ENCODE measurements around the gene RAB11FIP2. TPM values are rescaled to one million over a fixed set of nuclear protein-coding genes. Genes with fewer than 3 reads are reported as not detected.

The RAB11FIP2 gene
- total RNA-seq, 3 donors from 2014 or later (not counting 1 experiment from before 2014, with no cell fraction given), result 30.1 to 37.1 (median 32.1) TPM

GRCh38 chr10:117997673-117998072 is 49.1 kb downstream of the RAB11FIP2 start:
- Mint-ChIP-seq H3K4me1 (no peaks in the 10 kb centered on the region), H3K36me3 (peaks cover 6% of the 10 kb centered on the region), H3K27me3 (ENCODE audit: low read depth in 2 of 2) (no peaks in the 10 kb centered on the region), H3K9me3 (no peaks in the 10 kb centered on the region), H3K4me3 (no peak overlapping the region), H3K27ac (no peak overlapping the region)
- Histone ChIP-seq H3K4me1 (ENCODE audit: control insufficient read depth, insufficient read depth, low read length) (no peaks in the 10 kb centered on the region), H3K27ac (ENCODE audit: low read length) (no peak overlapping the region), H3K27me3 (ENCODE audit: control insufficient read depth, insufficient read depth, low read length) (no peaks in the 10 kb centered on the region), H3K36me3 (ENCODE audit: control insufficient read depth, insufficient read depth, low read length) (no peaks in the 10 kb centered on the region), H3K4me3 (ENCODE audit: low read length) (no peak overlapping the region), H3K9me3 (ENCODE audit: control insufficient read depth, insufficient read depth, low read length) (no peaks in the 10 kb centered on the region)
- intact Hi-C loops (cut with micrococcal nuclease), result no loop called here
- ATAC-seq (no peak), DNase-seq (no peak)
- 100% methylated on average over 1 of the region's 1 CpG for WGBS (ENCODE audit: insufficient coverage)
- no peak for TF ChIP-seq CTCF (IDR thresholded peaks at IDR 0.05)

- Mint-ChIP-seq H3K27ac (no peak overlapping the region), H3K9me3 (no peaks in the 10 kb centered on the region), H3K36me3 (peaks cover 6% of the 10 kb centered on the region), H3K4me1 (no peaks in the 10 kb centered on the region), H3K4me3 (no peak overlapping the region), H3K27me3 (ENCODE audit: low read depth in 2 of 2) (no peaks in the 10 kb centered on the region)
- no peaks in the 10 kb centered on the region for H3K9me3 ChIP-seq (ENCODE audit: control insufficient read depth, insufficient read depth, low read length)
- H3K27me3 ChIP-seq (ENCODE audit: control insufficient read depth, insufficient read depth, low read length), result no peaks in the 10 kb centered on the region
- no CpG with 5 or more reads among the region's 1 CpG for WGBS (ENCODE audit: insufficient coverage)
- intact Hi-C loops (cut with micrococcal nuclease), result no loop called here
- no peaks in the 10 kb centered on the region for H3K4me1 ChIP-seq (ENCODE audit: control insufficient read depth, insufficient read depth, low read length)
- ATAC-seq (no peak), DNase-seq (no peak)
- H3K4me3 ChIP-seq (ENCODE audit: low read length), result no peak overlapping the region
- no peak for TF ChIP-seq CTCF (IDR thresholded peaks at IDR 0.05)
- H3K27ac ChIP-seq (ENCODE audit: low read length), result no peak overlapping the region
- no peaks in the 10 kb centered on the region for H3K36me3 ChIP-seq (ENCODE audit: control insufficient read depth, insufficient read depth, low read length)
Measured at GRCh38 chr10:117996709-117997108, 50.0 kb downstream of the RAB11FIP2 start.

- no peaks in the 10 kb centered on the region for H3K36me3 ChIP-seq (ENCODE audit: control insufficient read depth, insufficient read depth, low read length)
- Mint-ChIP-seq H3K36me3 (no peaks in the 10 kb centered on the region), H3K27me3 (ENCODE audit: low read depth in 2 of 2) (no peaks in the 10 kb centered on the region), H3K27ac (no peak overlapping the region), H3K9me3 (no peaks in the 10 kb centered on the region), H3K4me1 (no peaks in the 10 kb centered on the region), H3K4me3 (no peak overlapping the region)
- H3K27ac ChIP-seq (ENCODE audit: low read length), result no peak overlapping the region
- H3K27me3 ChIP-seq (ENCODE audit: control insufficient read depth, insufficient read depth, low read length), result no peaks in the 10 kb centered on the region
- H3K4me1 ChIP-seq (ENCODE audit: control insufficient read depth, insufficient read depth, low read length), result no peaks in the 10 kb centered on the region
- no peak for DNase-seq
- ATAC-seq, result no peak
- no peak for TF ChIP-seq CTCF (IDR thresholded peaks at IDR 0.05)
- H3K9me3 ChIP-seq (ENCODE audit: control insufficient read depth, insufficient read depth, low read length), result no peaks in the 10 kb centered on the region
- WGBS (ENCODE audit: insufficient coverage), result 93% methylated on average over 2 of the region's 2 CpGs
- no peak overlapping the region for H3K4me3 ChIP-seq (ENCODE audit: low read length)
- intact Hi-C loops (cut with micrococcal nuclease), result no loop called here
Measured at GRCh38 chr10:117994771-117995170, 52.0 kb downstream of the RAB11FIP2 start.

GRCh38 chr10:117993166-117993565 is 53.6 kb downstream of the RAB11FIP2 start:
- Histone ChIP-seq H3K4me1 (ENCODE audit: control insufficient read depth, insufficient read depth, low read length) (no peaks in the 10 kb centered on the region), H3K4me3 (ENCODE audit: low read length) (no peak overlapping the region), H3K27ac (ENCODE audit: low read length) (no peak overlapping the region), H3K9me3 (ENCODE audit: control insufficient read depth, insufficient read depth, low read length) (no peaks in the 10 kb centered on the region), H3K27me3 (ENCODE audit: control insufficient read depth, insufficient read depth, low read length) (no peaks in the 10 kb centered on the region), H3K36me3 (ENCODE audit: control insufficient read depth, insufficient read depth, low read length) (no peaks in the 10 kb centered on the region)
- Mint-ChIP-seq H3K4me3 (no peak overlapping the region), H3K9me3 (peaks cover 2% of the 10 kb centered on the region in 2 donors), H3K36me3 (no peaks in the 10 kb centered on the region), H3K27ac (no peak overlapping the region), H3K4me1 (no peaks in the 10 kb centered on the region), H3K27me3 (ENCODE audit: low read depth in 2 of 2) (no peaks in the 10 kb centered on the region)
- ATAC-seq (no peak), DNase-seq (no peak)
- no peak for TF ChIP-seq CTCF (IDR thresholded peaks at IDR 0.05)
- WGBS (ENCODE audit: insufficient coverage), result 94% methylated on average over 4 of the region's 4 CpGs
- intact Hi-C loops (cut with micrococcal nuclease), result no loop called here
